Neural cell (in vitro differentiated cells): ENCODE data around the gene LRRC57.
"Not testable (repeated sequence)": the region's sequence is repeated elsewhere in the genome, so short reads cannot be mapped to it uniquely, and the experiment has no call there.

ENCODE experiments used
- RAD21 ChIP-seq: fragments of 450-650 bp; conservative IDR thresholded peaks from 2 replicates; pipeline ENCODE4 v1.6.1; 2014; ENCODE audit warnings: antibody characterized with exemption, mild to moderate bottlenecking, moderate library complexity
- SMC3 ChIP-seq: fragments of 450-650 bp; conservative IDR thresholded peaks from 2 replicates; pipeline ENCODE4 v1.6.1; 2014; ENCODE audit warnings: antibody characterized with exemption, mild to moderate bottlenecking, moderate library complexity; ENCODE audit not compliant: poor library complexity
- TF ChIP-seq, protein P1 (sequence below): fragments of 450-650 bp; IDR thresholded peaks from 2 replicates; pipeline ENCODE4 v1.5.1; 2014; ENCODE audit warnings: antibody characterized with exemption, mild to moderate bottlenecking, moderate library complexity; ENCODE audit not compliant: poor library complexity, severe bottlenecking

DNA sequence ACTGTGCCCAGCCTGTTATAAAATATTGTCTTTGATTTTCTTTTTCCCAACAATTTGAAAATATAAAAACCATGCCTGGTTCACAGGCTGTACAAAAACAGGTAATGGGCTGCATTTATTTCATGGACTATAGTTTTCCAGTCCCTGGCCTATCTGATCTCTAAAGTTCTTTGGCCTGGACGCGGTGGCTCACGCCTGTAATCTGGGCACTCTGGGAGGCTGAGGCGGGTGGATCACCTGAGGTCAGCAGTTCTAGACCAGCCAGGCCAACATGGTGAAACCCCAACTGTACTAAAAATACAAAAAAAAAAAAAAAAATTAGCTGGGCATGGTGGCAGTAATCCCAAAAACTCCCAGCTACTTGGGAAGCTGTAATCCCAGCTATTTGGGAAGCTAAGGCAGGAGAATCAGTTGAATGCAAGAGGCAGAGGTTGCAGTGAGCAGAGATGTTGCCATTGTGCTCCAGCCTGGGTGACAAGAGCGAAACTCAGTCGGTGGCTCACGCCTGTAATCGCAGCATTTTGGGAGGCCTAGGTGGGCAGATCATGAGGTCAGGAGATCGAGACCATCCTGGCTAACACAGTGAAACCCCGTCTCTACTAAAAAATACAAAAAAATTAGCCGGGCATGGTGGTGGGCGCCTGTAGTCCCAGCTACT, 8.1 kb upstream of the LRRC57 start:
- not testable (repeated sequence) for TF ChIP-seq SMC3, RAD21
- TF ChIP-seq, protein P1, sequence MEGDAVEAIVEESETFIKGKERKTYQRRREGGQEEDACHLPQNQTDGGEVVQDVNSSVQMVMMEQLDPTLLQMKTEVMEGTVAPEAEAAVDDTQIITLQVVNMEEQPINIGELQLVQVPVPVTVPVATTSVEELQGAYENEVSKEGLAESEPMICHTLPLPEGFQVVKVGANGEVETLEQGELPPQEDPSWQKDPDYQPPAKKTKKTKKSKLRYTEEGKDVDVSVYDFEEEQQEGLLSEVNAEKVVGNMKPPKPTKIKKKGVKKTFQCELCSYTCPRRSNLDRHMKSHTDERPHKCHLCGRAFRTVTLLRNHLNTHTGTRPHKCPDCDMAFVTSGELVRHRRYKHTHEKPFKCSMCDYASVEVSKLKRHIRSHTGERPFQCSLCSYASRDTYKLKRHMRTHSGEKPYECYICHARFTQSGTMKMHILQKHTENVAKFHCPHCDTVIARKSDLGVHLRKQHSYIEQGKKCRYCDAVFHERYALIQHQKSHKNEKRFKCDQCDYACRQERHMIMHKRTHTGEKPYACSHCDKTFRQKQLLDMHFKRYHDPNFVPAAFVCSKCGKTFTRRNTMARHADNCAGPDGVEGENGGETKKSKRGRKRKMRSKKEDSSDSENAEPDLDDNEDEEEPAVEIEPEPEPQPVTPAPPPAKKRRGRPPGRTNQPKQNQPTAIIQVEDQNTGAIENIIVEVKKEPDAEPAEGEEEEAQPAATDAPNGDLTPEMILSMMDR = not testable (repeated sequence)
